HFFc6 (cell line): ENCODE results near the gene CYBRD1. TPM values are rescaled to one million over a fixed set of nuclear protein-coding genes. Genes with fewer than 3 reads are reported as not detected.
A peak's percentile ranks its signal among the peaks of the same experiment; 100 is the strongest.
"Not testable (repeated sequence)": the region's sequence is repeated elsewhere in the genome, so short reads cannot be mapped to it uniquely, and the experiment has no call there.

Source experiments
- DNase-seq: peaks from one replicate; pipeline ENCODE4 v3.0.0-alpha.2; 2018
- H3K27ac Mint-ChIP-seq: 2 replicates; pipeline ENCODE4 v1.8.0; 2020; ENCODE audit warnings: mild to moderate bottlenecking, mixed read lengths
- H3K27me3 Mint-ChIP-seq: 2 replicates; pipeline ENCODE4 v1.8.0; 2021; ENCODE audit warnings: mild to moderate bottlenecking, moderate library complexity, mixed read lengths; ENCODE audit not compliant: insufficient read depth
- H3K36me3 Mint-ChIP-seq: 2 replicates; pipeline ENCODE4 v1.8.0; 2021; ENCODE audit warnings: low read depth, mixed read lengths
- H3K4me1 Mint-ChIP-seq: 2 replicates; pipeline ENCODE4 v1.8.0; 2020; ENCODE audit warnings: low read depth, mixed read lengths
- H3K4me3 Mint-ChIP-seq: 2 replicates; pipeline ENCODE4 v1.8.0; 2020; ENCODE audit warnings: mild to moderate bottlenecking, moderate library complexity, mixed read lengths
- H3K9me3 Mint-ChIP-seq: 2 replicates; pipeline ENCODE4 v1.8.0; 2020; ENCODE audit warnings: mild to moderate bottlenecking, mixed read lengths
- CTCF ChIP-seq: fragments of 200-600 bp; sonication (generic); IDR thresholded peaks from 2 replicates; pipeline ENCODE4 v1.5.0; 2021; ENCODE audit warnings: antibody characterized with exemption, mild to moderate bottlenecking
- total RNA-seq, 6 experiments: library from RNA; stranded (reverse); fragmentation: NEBNext Ultra II Directional; extraction: Animal tissue kit (Norgen Biotek cat#: 25700); gene quantifications; 2 replicates in 1 of 6; 3 replicates in 5 of 6; pipeline ENCODE4 v1.2.3, GENCODE V29; 2021

The CYBRD1 gene
- total RNA-seq, 6 experiments from 2014 or later = 108 to 141 (median 131) TPM

GRCh38 chr2:171487803-171488259 lies 34.4 kb upstream of the CYBRD1 start:
- TF ChIP-seq CTCF = no peak
- Mint-ChIP-seq H3K9me3 (no peaks in the 10 kb centered on the region), H3K27ac (no peak overlapping the region), H3K4me1 (peaks cover 9% of the 10 kb centered on the region), H3K36me3 (peaks cover 14% of the 10 kb centered on the region), H3K4me3 (no peak overlapping the region), H3K27me3 (no peaks in the 10 kb centered on the region; the same call in 1 of the 2 replicates)
- no peak for DNase-seq

GRCh38 chr2:171490577-171490976 lies 31.7 kb upstream of the CYBRD1 start:
- no peak overlapping the region for H3K27ac Mint-ChIP-seq
- H3K4me1 Mint-ChIP-seq = 0 out of 2 replicates have a peak, but pooled peaks cover 4% of the 10 kb centered on the region
- H3K4me3 Mint-ChIP-seq = no peak overlapping the region
- no peak for TF ChIP-seq CTCF
- DNase-seq = no peak
- H3K27me3 Mint-ChIP-seq = peaks cover 2% of the 10 kb centered on the region; the same call in 1 of the 2 replicates
- no peaks in the 10 kb centered on the region for H3K9me3 Mint-ChIP-seq
- H3K36me3 Mint-ChIP-seq = peaks cover 9% of the 10 kb centered on the region

GRCh38 chr2:171491292-171491691 lies 31.0 kb upstream of the CYBRD1 start:
- no peak for DNase-seq
- Mint-ChIP-seq H3K4me1 (0 out of 2 replicates have a peak, but pooled peaks cover 4% of the 10 kb centered on the region), H3K36me3 (peaks cover 9% of the 10 kb centered on the region), H3K27ac (no peak overlapping the region), H3K27me3 (peaks cover 2% of the 10 kb centered on the region; the same call in 1 of the 2 replicates), H3K4me3 (no peak overlapping the region), H3K9me3 (no peaks in the 10 kb centered on the region)
- no peak for TF ChIP-seq CTCF

- H3K4me3 Mint-ChIP-seq = no peak overlapping the region
Observed at GRCh38 chr2:171492664-171493063, 29.6 kb upstream of the CYBRD1 start.

GRCh38 chr2:171497664-171498063 lies 24.6 kb upstream of the CYBRD1 start:
- H3K27me3 Mint-ChIP-seq, H3K4me1 Mint-ChIP-seq, H3K27ac Mint-ChIP-seq: not testable (repeated sequence)

More at GRCh38 chr2:171492664-171493063, 29.6 kb upstream of the CYBRD1 start:
- TF ChIP-seq CTCF = no peak
- Mint-ChIP-seq H3K36me3 (peaks cover 9% of the 10 kb centered on the region), H3K9me3 (no peaks in the 10 kb centered on the region), H3K27ac (no peak overlapping the region), H3K27me3 (peaks cover 2% of the 10 kb centered on the region; the same call in 1 of the 2 replicates), H3K4me1 (0 out of 2 replicates have a peak, but pooled peaks cover 4% of the 10 kb centered on the region)
- DNase-seq = no peak

GRCh38 chr2:171505374-171505773 lies 16.9 kb upstream of the CYBRD1 start:
- Mint-ChIP-seq H3K9me3 (peaks cover 3% of the 10 kb centered on the region; the same call in 1 of the 2 replicates), H3K27ac (no peak overlapping the region), H3K4me3 (no peak overlapping the region; the same call in 1 of the 2 replicates), H3K4me1 (peaks cover 22% of the 10 kb centered on the region; the same call in 1 of the 2 replicates), H3K27me3 (no peaks in the 10 kb centered on the region), H3K36me3 (no peaks in the 10 kb centered on the region; the same call in 1 of the 2 replicates)
- DNase-seq = peak; percentile 15
- TF ChIP-seq CTCF = no peak

More at GRCh38 chr2:171497664-171498063, 24.6 kb upstream of the CYBRD1 start:
- H3K36me3 Mint-ChIP-seq, DNase-seq, H3K9me3 Mint-ChIP-seq, H3K4me3 Mint-ChIP-seq: not testable (repeated sequence)
